CD4-positive, alpha-beta T cell treated with Interleukin-2 at 100 ng/mL for 4 hours (primary cell): ENCODE results near the gene COQ2.

Experiments used
- DNase-seq: peaks from one replicate; pipeline ENCODE4 v3.0.0-alpha.2; 2020; ENCODE audit warnings: low spot score

COQ2 gene

DNA sequence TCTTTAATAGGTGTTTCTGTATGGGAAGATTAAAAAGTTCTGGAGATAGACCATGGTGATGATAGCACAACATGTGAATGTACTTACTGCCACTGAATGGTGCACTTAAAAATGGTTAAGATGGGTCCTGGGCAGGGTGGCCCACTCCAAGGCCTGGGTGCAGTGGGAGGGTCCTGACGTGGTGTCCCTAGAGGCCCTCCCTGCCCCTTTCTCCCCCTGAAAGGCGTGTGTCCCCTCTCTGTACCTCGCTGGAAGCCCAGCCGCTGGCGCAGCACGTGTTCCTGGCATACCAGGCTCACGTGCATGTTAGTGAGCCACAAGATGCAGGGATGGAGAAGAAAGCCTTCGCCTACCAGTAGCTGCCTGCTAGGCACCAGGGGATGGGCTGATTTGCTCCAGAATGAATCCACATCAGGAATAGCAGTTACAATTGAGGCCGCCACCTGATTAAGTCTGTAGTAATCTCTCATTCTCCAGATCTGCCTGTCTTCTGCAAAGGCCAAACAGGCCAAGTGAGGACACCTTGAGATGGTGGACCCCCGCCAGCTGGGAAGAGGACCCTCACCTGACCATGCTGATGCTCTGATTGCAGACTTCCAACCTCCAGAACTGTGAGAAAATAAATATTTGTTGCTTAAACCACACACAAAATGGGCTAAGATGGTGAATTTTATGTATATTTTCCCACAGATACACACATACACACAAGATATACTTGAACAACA, 67.5 kb downstream of the COQ2 start:
- no peak for DNase-seq

DNA sequence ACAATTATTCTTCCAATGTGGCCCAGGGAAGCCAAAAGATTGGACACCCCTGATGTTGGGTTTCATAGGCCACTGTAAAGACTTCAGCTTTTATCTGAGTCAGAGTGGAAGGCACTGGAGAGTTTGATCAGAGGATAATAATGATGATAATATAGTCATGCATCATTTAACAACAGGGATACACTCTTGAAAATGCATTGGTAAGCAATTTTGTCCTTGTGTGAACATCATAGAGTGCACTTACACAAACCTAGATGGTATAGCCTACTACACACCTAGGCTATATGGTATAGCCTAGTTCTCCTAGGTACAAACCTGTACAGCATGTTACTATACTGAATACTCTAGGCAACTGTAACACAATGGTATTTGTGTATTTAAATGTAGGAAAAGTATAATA, 70.5 kb downstream of the COQ2 start:
- no peak for DNase-seq
